GM12865 (cell line): ENCODE data around the gene MYMX.

Source experiments
- DNase-seq: peaks from one replicate; pipeline ENCODE4 v3.0.0; 2010; ENCODE audit warnings: low read depth
- H3K4me3 ChIP-seq: 2 replicates; pipeline ENCODE4 v1.5.1; 2011; ENCODE audit warnings: mild to moderate bottlenecking, low read depth, low read length, control low read depth
- CTCF ChIP-seq: IDR thresholded peaks from 2 replicates; pipeline ENCODE4 v1.5.1; 2011; ENCODE audit warnings: low read length, control low read depth, low read depth, inconsistent platforms; ENCODE audit not compliant: insufficient read depth; ENCODE audit errors: missing control alignments

Gene MYMX

DNA sequence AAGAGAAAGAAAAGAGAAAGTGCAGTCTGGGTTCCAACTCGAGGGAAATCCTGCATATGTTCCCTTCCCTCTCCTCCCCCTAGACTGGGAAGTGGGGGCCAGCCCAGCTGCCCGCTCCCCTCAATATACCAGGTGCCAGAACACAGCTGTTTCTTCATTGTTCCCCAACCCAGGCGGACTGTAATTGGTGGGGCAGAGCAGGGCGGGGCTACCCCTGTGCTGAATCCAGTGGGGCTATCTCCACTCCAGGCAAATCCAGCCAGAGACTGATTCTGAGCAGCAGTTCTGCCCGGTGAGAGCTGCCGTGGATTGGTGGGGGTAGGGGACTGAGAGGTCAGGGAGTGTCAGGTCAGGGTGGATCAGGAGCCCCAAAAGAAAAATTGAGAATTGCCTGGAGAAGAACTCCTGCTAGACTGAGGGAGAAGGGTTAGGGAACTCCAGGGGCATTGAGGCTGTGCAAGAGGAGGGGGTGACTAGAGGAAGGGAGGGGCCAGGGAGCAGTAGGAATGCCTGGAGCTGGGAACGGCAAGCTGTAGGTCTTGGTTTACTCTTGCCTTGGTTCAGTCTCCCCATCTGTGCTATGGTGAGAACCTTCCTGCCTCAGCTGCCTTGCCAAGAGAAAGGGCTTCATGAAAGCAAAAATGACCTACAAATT lies at the start of gene MYMX:
Gene MYMX, plus strand, starts transcription at position 250 of the 655 bp plus-strand sequence. CDS start 546 bp downstream, outside the sequence.
- DNase-seq = no peak
- no peak for TF ChIP-seq CTCF
- no peak within 1 kb of the TSS for H3K4me3 ChIP-seq

- DNase-seq = no peak
- TF ChIP-seq CTCF = no peak
- H3K4me3 ChIP-seq = no peak overlapping the region
These were observed 49.2 kb upstream of the MYMX start for GRCh38 chr6:44167567-44167966.

GRCh38 chr6:44169154-44169553 lies 47.6 kb upstream of the MYMX start:
- no peak for DNase-seq
- H3K4me3 ChIP-seq = no peak overlapping the region
- TF ChIP-seq CTCF = no peak

- TF ChIP-seq CTCF = no peak
- no peak for DNase-seq
- H3K4me3 ChIP-seq = no peak overlapping the region
These were observed 46.7 kb upstream of the MYMX start for GRCh38 chr6:44169886-44170570.

GRCh38 chr6:44171899-44172546 lies 44.7 kb upstream of the MYMX start:
- DNase-seq = no peak

More at GRCh38 chr6:44171899-44172546, 44.7 kb upstream of the MYMX start:
- H3K4me3 ChIP-seq = no peak overlapping the region
- TF ChIP-seq CTCF = no peak
